ENCODE measurements around the gene SOX5.

- TF ChIP-seq CTCF (IDR thresholded peaks at IDR 0.05) (no peak), POLR2A (IDR thresholded peaks at IDR 0.05) (no peak)
These were observed 416.2 kb downstream of the SOX5 start for GRCh38 chr12:23533265-23533664.

Data from right lobe of liver (tissue), 4 donors.